Spleen (tissue), 10 donors: Measurements from ENCODE around the gene TMSB15C. TPM values are rescaled to one million over a fixed set of nuclear protein-coding genes. Genes with fewer than 3 reads are reported as not detected.

Experiments
- polyA plus RNA-seq, 3 donors: library from polyadenylated mRNA; stranded (reverse); fragments of 200-250 nt; gene quantifications; one replicate each; pipeline ENCODE4 v1.2.1, GENCODE V29; 2013
- total RNA-seq, 7 donors: library from RNA; depleted of rRNA in 3 of 7; stranded (reverse); fragments of >200 nt in 3 of 7; fragmentation: NEBNext Ultra II Directional in 4 of 7; extraction: Animal tissue kit (Norgen Biotek cat#: 25700) in 4 of 7; gene quantifications; one replicate each; pipeline versions ENCODE4 v1.1.0 to v1.2.1, GENCODE V29; 2016 to 2021
- donor health status: healthy with polysubstance abuse.
- donor health status: DM: no; HTN: no; CAD: no; lungs with moderate emphysema.
- donor health status: DM: no; HTN: no; CAD: no.
- donor health status: Bipolar disorder and iron deficiency.
- donor health status: healthy.
- donor health status: DM: no; HTN: no; CAD: no.
- donor health status: DM: yes; HTN: yes; CAD: no.

The TMSB15C gene
- total and polyA plus RNA-seq, 10 donors, result 0.61 to 3.5 (median 1.2) TPM

Other genes starting within 250 kb of the TMSB15C start
- gene RAB9B, start 244.0 kb downstream of the TMSB15C start, total RNA-seq, result 1 to 10 TPM in 1 of 7 donors, under 1 TPM in 6; 0.43 to 1.0 (median 0.92) TPM
- under 1 TPM; 0.46 to 0.51 (median 0.47) TPM for gene RAB9B, start 244.0 kb downstream of the TMSB15C start, polyA plus RNA-seq
- gene TMSB15B, start 113.6 kb downstream of the TMSB15C start, total RNA-seq, result 1 to 10 TPM; 2.0 to 5.4 (median 3.2) TPM
- gene TMSB15B, start 113.6 kb downstream of the TMSB15C start, polyA plus RNA-seq, result 1 to 10 TPM; 5.0 to 8.6 (median 7.5) TPM
- gene H2BW1, start 62.5 kb downstream of the TMSB15C start, total RNA-seq, result not detected
- not detected for gene H2BW1, start 62.5 kb downstream of the TMSB15C start, polyA plus RNA-seq
- not detected for gene H2BW2, start 36.3 kb downstream of the TMSB15C start, total RNA-seq
- not detected for gene H2BW2, start 36.3 kb downstream of the TMSB15C start, polyA plus RNA-seq
- 10 to 100 TPM in 1 of 7 donors, 1 to 10 TPM in 6; 2.0 to 18.6 (median 3.6) TPM for gene ZCCHC18, start 36.3 kb upstream of the TMSB15C start, total RNA-seq
- gene ZCCHC18, start 36.3 kb upstream of the TMSB15C start, polyA plus RNA-seq, result 10 to 100 TPM in 2 of 3 donors, 1 to 10 TPM in 1; 8.8 to 12.0 (median 11.8) TPM
- gene SLC25A53, start 80.8 kb upstream of the TMSB15C start, total RNA-seq, result 10 to 100 TPM; 11.5 to 31.7 (median 15.4) TPM
- gene SLC25A53, start 80.8 kb upstream of the TMSB15C start, polyA plus RNA-seq, result 1 to 10 TPM; 4.5 to 9.3 (median 5.0) TPM
- 10 to 100 TPM; 15.3 to 24.6 (median 19.2) TPM for gene FAM199X, start 90.2 kb upstream of the TMSB15C start, total RNA-seq
- gene FAM199X, start 90.2 kb upstream of the TMSB15C start, polyA plus RNA-seq, result 1 to 10 TPM; 5.5 to 8.0 (median 5.6) TPM
- not detected for gene ESX1, start 178.7 kb upstream of the TMSB15C start, total RNA-seq
- not detected for gene ESX1, start 178.7 kb upstream of the TMSB15C start, polyA plus RNA-seq